Keratinocyte (primary cell): ENCODE data around the gene DENND4B.

Experiments
- EZH2 ChIP-seq: IDR thresholded peaks from one replicate; pipeline ENCODE4 v1.6.1; 2012; ENCODE audit warnings: inconsistent platforms, mild to moderate bottlenecking, low read length, moderate library complexity
- TF ChIP-seq, protein P1 (sequence below), 3 experiments: IDR thresholded peaks in 1 of 3; conservative IDR thresholded peaks in 1 of 3; optimal IDR thresholded peaks in 1 of 3; 2 replicates in 2 of 3; 3 replicates in 1 of 3; pipeline versions ENCODE3 to v1.5.1; 2011; ENCODE audit warnings: low read length in 3 of 3, mild to moderate bottlenecking in 3 of 3, moderate library complexity in 2 of 3, control low read depth in 1 of 3, inconsistent platforms in 1 of 3; ENCODE audit not compliant: insufficient read depth in 2 of 3; ENCODE audit errors: extremely low read depth in 1 of 3

- TF ChIP-seq, protein P1, sequence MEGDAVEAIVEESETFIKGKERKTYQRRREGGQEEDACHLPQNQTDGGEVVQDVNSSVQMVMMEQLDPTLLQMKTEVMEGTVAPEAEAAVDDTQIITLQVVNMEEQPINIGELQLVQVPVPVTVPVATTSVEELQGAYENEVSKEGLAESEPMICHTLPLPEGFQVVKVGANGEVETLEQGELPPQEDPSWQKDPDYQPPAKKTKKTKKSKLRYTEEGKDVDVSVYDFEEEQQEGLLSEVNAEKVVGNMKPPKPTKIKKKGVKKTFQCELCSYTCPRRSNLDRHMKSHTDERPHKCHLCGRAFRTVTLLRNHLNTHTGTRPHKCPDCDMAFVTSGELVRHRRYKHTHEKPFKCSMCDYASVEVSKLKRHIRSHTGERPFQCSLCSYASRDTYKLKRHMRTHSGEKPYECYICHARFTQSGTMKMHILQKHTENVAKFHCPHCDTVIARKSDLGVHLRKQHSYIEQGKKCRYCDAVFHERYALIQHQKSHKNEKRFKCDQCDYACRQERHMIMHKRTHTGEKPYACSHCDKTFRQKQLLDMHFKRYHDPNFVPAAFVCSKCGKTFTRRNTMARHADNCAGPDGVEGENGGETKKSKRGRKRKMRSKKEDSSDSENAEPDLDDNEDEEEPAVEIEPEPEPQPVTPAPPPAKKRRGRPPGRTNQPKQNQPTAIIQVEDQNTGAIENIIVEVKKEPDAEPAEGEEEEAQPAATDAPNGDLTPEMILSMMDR (optimal IDR thresholded peaks at IDR 0.05 in 1 of 3, IDR thresholded peaks at IDR 0.05 in 1 of 3, conservative IDR thresholded peaks at IDR 0.05 in 1 of 3; ENCODE audit: extremely low read depth in 1 of 3, insufficient read depth in 2 of 3, low read length in 3 of 3) = no peak
- no peak for TF ChIP-seq EZH2
Observed at GRCh38 chr1:153912349-153912748, 34.2 kb downstream of the DENND4B start.
